ENCODE data around the gene GOLGA5. TPM values are rescaled to one million over a fixed set of nuclear protein-coding genes. Genes with fewer than 3 reads are reported as not detected.

Gene GOLGA5
- total and polyA plus RNA-seq, 2 of the 13 experiments (the other 11 are each of a cell fraction or from before 2014, with no cell fraction given): 31.0 to 40.0 TPM

DNA sequence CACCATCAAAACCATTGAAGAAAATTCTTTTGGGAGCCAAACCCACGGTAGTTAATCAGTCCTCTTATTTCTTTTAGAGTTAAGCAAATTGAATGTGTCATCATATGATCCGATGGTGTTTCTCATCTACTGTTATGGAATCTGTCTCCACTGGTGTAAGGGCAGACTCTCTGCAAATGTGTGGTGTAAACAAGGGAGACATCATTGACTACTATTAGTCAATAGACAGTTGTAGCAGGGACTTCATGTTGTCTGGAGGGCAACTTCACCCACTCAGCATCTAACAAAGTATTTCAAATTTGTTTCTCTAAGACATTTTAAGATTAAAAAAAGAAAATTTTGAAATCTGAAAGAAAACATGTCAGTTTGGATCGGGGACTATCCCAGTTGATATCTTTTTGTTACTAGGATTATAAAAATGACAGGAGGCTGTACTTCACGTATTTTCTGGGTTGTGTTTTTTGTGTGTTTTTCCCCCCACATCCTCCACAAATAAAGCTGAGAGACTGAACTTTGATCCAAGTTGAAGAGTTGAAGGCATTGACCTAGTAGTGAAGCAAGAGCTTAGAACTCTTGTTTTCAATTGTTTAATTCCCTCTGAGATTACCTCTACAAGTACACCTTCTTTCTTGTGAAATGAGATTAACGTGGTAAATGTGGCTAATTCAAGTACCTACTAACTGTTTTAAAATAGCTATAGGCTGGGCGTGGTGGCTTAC is 4.0 kb downstream of the GOLGA5 start (continued):
- TF ChIP-seq ASH2L (IDR thresholded peaks at IDR 0.05; ENCODE audit: insufficient read length, low read depth, low read length) (peak; percentile 1), CEBPB (IDR thresholded peaks at IDR 0.05; ENCODE audit: borderline replicate concordance, low read depth, low read length) (peak; percentile 69; the same call in 1 of the 2 replicates), GLI4 (CRISPR knock-in tag; IDR thresholded peaks at IDR 0.05; ENCODE audit: borderline replicate concordance) (no peak), ZNF383 (CRISPR knock-in tag; IDR thresholded peaks at IDR 0.05; ENCODE audit: borderline replicate concordance) (no peak), ZZZ3 (CRISPR knock-in tag; IDR thresholded peaks at IDR 0.05; ENCODE audit: borderline replicate concordance) (no peak), GATAD2A (CRISPR knock-in tag; IDR thresholded peaks at IDR 0.05) (peak; percentile 35; the same call in 1 of the 2 replicates), SAP130 (CRISPR knock-in tag; IDR thresholded peaks at IDR 0.05; ENCODE audit: low read depth) (peak; percentile 16; the same call in 1 of the 2 replicates), SOX13 (IDR thresholded peaks at IDR 0.05) (no peak), SOX13 (CRISPR knock-in tag; conservative IDR thresholded peaks at IDR 0.05 in 1 of 2, IDR thresholded peaks at IDR 0.05 in 1 of 2) (peak in 1 of 2 experiments; percentile 57; a peak in 1 of 4 replicates), KLF16 (CRISPR knock-in tag; IDR thresholded peaks at IDR 0.05) (0 out of 4 replicates have a peak, but pooled peaks of 1 of the 2 experiments have one; percentile 16), HNF4G (IDR thresholded peaks at IDR 0.05; ENCODE audit: borderline replicate concordance, low read depth, low read length) (peak; percentile 37; the same call in 1 of the 2 replicates), HNF4G (CRISPR knock-in tag; IDR thresholded peaks at IDR 0.05; ENCODE audit: borderline replicate concordance, low read depth) (no peak), GABPA (IDR thresholded peaks at IDR 0.05; ENCODE audit: low read depth, low read length) (no peak), GABPA (CRISPR knock-in tag; IDR thresholded peaks at IDR 0.05; ENCODE audit: low read depth) (0 out of 2 replicates have a peak, but pooled peaks have one; percentile 24), CEBPG (CRISPR knock-in tag; IDR thresholded peaks at IDR 0.05) (peak; percentile 59), FOXP1 (IDR thresholded peaks at IDR 0.05) (no peak), FOXP1 (CRISPR knock-in tag; IDR thresholded peaks at IDR 0.05) (peak; percentile 30; the same call in 1 of the 2 replicates), ZNF335 (CRISPR knock-in tag; IDR thresholded peaks at IDR 0.05) (peak; percentile 94), SOX5 (CRISPR knock-in tag; IDR thresholded peaks at IDR 0.05; ENCODE audit: borderline replicate concordance) (peak; percentile 50; the same call in 1 of the 2 replicates), ZBTB8A (CRISPR knock-in tag; IDR thresholded peaks at IDR 0.05; ENCODE audit: borderline replicate concordance, low read depth) (no peak), ZNF432 (CRISPR knock-in tag; IDR thresholded peaks at IDR 0.05; ENCODE audit: borderline replicate concordance) (no peak), MXD4 (CRISPR knock-in tag; IDR thresholded peaks at IDR 0.05) (no peak), FOXA1 (IDR thresholded peaks at IDR 0.05) (no peak), FOXA1 (CRISPR knock-in tag; IDR thresholded peaks at IDR 0.05) (peak; percentile 53; the same call in 1 of the 2 replicates), HDAC1 (CRISPR knock-in tag; IDR thresholded peaks at IDR 0.05) (0 out of 2 replicates have a peak, but pooled peaks have one; percentile 18)
- TF ChIP-seq, protein P1, sequence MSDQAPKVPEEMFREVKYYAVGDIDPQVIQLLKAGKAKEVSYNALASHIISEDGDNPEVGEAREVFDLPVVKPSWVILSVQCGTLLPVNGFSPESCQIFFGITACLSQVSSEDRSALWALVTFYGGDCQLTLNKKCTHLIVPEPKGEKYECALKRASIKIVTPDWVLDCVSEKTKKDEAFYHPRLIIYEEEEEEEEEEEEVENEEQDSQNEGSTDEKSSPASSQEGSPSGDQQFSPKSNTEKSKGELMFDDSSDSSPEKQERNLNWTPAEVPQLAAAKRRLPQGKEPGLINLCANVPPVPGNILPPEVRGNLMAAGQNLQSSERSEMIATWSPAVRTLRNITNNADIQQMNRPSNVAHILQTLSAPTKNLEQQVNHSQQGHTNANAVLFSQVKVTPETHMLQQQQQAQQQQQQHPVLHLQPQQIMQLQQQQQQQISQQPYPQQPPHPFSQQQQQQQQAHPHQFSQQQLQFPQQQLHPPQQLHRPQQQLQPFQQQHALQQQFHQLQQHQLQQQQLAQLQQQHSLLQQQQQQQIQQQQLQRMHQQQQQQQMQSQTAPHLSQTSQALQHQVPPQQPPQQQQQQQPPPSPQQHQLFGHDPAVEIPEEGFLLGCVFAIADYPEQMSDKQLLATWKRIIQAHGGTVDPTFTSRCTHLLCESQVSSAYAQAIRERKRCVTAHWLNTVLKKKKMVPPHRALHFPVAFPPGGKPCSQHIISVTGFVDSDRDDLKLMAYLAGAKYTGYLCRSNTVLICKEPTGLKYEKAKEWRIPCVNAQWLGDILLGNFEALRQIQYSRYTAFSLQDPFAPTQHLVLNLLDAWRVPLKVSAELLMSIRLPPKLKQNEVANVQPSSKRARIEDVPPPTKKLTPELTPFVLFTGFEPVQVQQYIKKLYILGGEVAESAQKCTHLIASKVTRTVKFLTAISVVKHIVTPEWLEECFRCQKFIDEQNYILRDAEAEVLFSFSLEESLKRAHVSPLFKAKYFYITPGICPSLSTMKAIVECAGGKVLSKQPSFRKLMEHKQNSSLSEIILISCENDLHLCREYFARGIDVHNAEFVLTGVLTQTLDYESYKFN (CRISPR knock-in tag; conservative IDR thresholded peaks at IDR 0.05): peak; percentile 81
- TF ChIP-seq, protein P2, sequence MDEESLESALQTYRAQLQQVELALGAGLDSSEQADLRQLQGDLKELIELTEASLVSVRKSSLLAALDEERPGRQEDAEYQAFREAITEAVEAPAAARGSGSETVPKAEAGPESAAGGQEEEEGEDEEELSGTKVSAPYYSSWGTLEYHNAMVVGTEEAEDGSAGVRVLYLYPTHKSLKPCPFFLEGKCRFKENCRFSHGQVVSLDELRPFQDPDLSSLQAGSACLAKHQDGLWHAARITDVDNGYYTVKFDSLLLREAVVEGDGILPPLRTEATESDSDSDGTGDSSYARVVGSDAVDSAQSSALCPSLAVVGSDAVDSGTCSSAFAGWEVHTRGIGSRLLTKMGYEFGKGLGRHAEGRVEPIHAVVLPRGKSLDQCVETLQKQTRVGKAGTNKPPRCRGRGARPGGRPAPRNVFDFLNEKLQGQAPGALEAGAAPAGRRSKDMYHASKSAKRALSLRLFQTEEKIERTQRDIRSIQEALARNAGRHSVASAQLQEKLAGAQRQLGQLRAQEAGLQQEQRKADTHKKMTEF (CRISPR knock-in tag; IDR thresholded peaks at IDR 0.05): peak; percentile 25; the same call in 1 of the 2 replicates

Data from HepG2 (cell line).